Heart left ventricle (tissue), 16 donors: ENCODE results near the gene SIVA1. TPM values are rescaled to one million over a fixed set of nuclear protein-coding genes. Genes with fewer than 3 reads are reported as not detected.

Experiments used
- ATAC-seq, 4 donors: fragments of 200-7000 bp; cut with Tn5 transposase; one replicate each; pipeline ENCODE4 v1.9.1; 2020 to 2022; ENCODE audit warnings: moderate library complexity in 4 of 4, mild to moderate bottlenecking in 3 of 4, moderate number of reproducible peaks in 1 of 4
- DNase-seq, 5 donors: peaks; one replicate each; pipeline ENCODE4 v3.0.0-alpha.2; 2020
- H3K27ac ChIP-seq, 12 donors: fragments of 200-600 bp; sonication (generic) in 4 of 12; one replicate each; pipeline versions ENCODE4 v1.5.0 to v1.8.0; 2016 to 2022; ENCODE audit warnings: mild to moderate bottlenecking in 2 of 12
- H3K27me3 ChIP-seq, 9 donors: fragments of 200-600 bp; sonication (generic) in 2 of 9; one replicate each; pipeline versions ENCODE4 v1.5.1 to v1.8.0; 2016 to 2022; ENCODE audit warnings: mild to moderate bottlenecking in 3 of 9
- H3K36me3 ChIP-seq, 9 donors: fragments of 200-600 bp; sonication (generic) in 2 of 9; one replicate each; pipeline versions ENCODE4 v1.5.0 to v1.8.0; 2018 to 2022; ENCODE audit warnings: mild to moderate bottlenecking in 2 of 9
- H3K4me1 ChIP-seq, 12 donors: fragments of 200-600 bp; sonication (generic) in 4 of 12; one replicate each; pipeline versions ENCODE4 v1.5.0 to v1.8.0; 2016 to 2022; ENCODE audit warnings: mild to moderate bottlenecking in 3 of 12
- H3K4me3 ChIP-seq, 12 donors: fragments of 200-600 bp; sonication (generic) in 4 of 12; one replicate each; pipeline versions ENCODE4 v1.5.0 to v1.8.0; 2017 to 2022; ENCODE audit warnings: mild to moderate bottlenecking in 9 of 12, moderate library complexity in 4 of 12
- H3K9me3 ChIP-seq, 12 donors: fragments of 200-600 bp; sonication (generic) in 4 of 12; one replicate each; pipeline versions ENCODE4 v1.5.0 to v1.8.0; 2016 to 2022; ENCODE audit warnings: mild to moderate bottlenecking in 1 of 12
- CTCF ChIP-seq, 12 donors: fragments of 200-600 bp; sonication (generic) in 4 of 12; IDR thresholded peaks; one replicate each; pipeline versions ENCODE4 v1.5.0 to v1.8.0; 2018 to 2022; ENCODE audit warnings: antibody characterized with exemption in 12 of 12, mild to moderate bottlenecking in 5 of 12
- POLR2A ChIP-seq, 2 donors: fragments of 450-650 bp; IDR thresholded peaks; one replicate each; pipeline ENCODE4 v1.6.1; 2017; ENCODE audit warnings: antibody characterized with exemption in 2 of 2, mild to moderate bottlenecking in 2 of 2, moderate library complexity in 2 of 2
- WGBS, 4 donors: extraction: QIAGEN DNeasy Blood & Tissue Kit in 2 of 4; methylation state at CpG; one replicate each; pipeline versions ENCODE4 v1.1.5 to v1.1.7; 2013 to 2018; 5-methylcytosine and 5-hydroxymethylcytosine counted together
- intact Hi-C, 10 donors: fragments of 100-400 bp; cut with DNase I; formaldehyde crosslinking; loops; one replicate each; pipeline versions ENCODE4 v1.11.1 to v1.14.2; 2022
- polyA plus RNA-seq, 2 donors: library from polyadenylated mRNA; stranded (reverse); fragments of 200-250 nt; gene quantifications; one replicate each; pipeline ENCODE4 v1.2.3, GENCODE V29; 2013
- total RNA-seq, 9 donors: library from RNA; depleted of rRNA in 2 of 9; stranded (reverse); fragments of >200 nt in 2 of 9; fragmentation: NEBNext Ultra II Directional in 3 of 9; extraction: Animal tissue kit (Norgen Biotek cat#: 25700) in 3 of 9; gene quantifications; one replicate each; pipeline versions ENCODE4 v1.1.0 to v1.2.4, GENCODE V29; 2016 to 2023
- donor health status: ischemic (EF 13 %, LVEDD 7.1; RV severe dilation, severe dysfunction).
- donor health status: healthy with polysubstance abuse.
- donor health status: DM: no; HTN: yes; CAD: no.
- donor health status: DM: no; HTN: no; CAD: no.
- donor health status: ischemic (EF 25% LVEDD 6.9; RV normal size, moderate dysfunction).
- donor health status: ischemic (EF 25% LVEDD 5.7; RV mildly dilated, moderate dysfunction).
- donor health status: healthy.
- donor health status: DM: yes; HTN: yes; CAD: no.
- donor health status: ischemic (EF 35%, LVEDD 5.7; RV mildly dilated, moderate dysfunction).
- donor health status: nonischemic (EF 11% LVEDD 7.7; RV severe dilation, severe dysfunction).
- donor health status: DM: yes; HTN: yes; CAD: no.
- donor health status: PGD.
- donor health status: ischemic (EF 29% LVEDD 5.4; RV normal size, mild dysfunction).
- donor health status: nonischemic (EF 23%, LVEDD 6.1; RV moderate dilation, normal function).

SIVA1 gene
- total and polyA plus RNA-seq, 11 donors = 41.0 to 203 (median 57.4) TPM

DNA sequence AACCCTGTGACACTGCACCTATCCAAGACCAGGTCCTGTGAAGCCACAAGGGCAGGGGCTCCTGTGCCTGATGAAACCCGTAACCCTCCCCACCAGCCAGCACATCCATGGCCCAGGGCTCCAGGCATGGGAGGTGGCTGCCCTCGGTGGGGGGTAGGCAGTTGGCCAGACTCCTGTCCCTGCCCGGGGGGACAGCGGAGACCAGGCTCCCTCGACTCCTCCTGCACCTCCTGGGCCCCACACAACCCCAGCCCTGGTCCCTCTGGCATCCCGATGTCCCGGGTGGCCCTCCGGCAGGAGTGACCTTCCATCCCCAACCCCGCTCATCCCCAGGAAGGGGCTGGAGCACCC, 31.2 kb downstream of the SIVA1 start:
- H3K27me3 ChIP-seq = no peaks in the 10 kb centered on the region
- H3K9me3 ChIP-seq = no peaks in the 10 kb centered on the region
- DNase-seq (peak in 1 of 5 donors; percentile 18), ATAC-seq (no peak)
- intact Hi-C loops = no loop called here
- H3K27ac ChIP-seq = no peak overlapping the region
- peaks cover 0 to 49% (median 19%) of the 10 kb centered on the region in 12 donors for H3K4me1 ChIP-seq
- H3K4me3 ChIP-seq = no peak overlapping the region
- no peak for TF ChIP-seq POLR2A (IDR thresholded peaks at IDR 0.05)
- no peak for TF ChIP-seq CTCF (IDR thresholded peaks at IDR 0.05)
- 87 to 94% (median 87%) methylated on average over 8 to 9 of the region's 9 CpGs; no CpG with 5 or more reads in 1 of the 4 donors for WGBS, 4 donors
- peaks cover 0 to 48% (median 19%) of the 10 kb centered on the region in 9 donors for H3K36me3 ChIP-seq

GRCh38 chr14:104784846-104785707, 32.1 kb downstream of the SIVA1 start:
- DNase-seq (peak in 1 of 5 donors; percentile 27), ATAC-seq (no peak)
- Histone ChIP-seq H3K36me3 (peaks cover 0 to 51% (median 24%) of the 10 kb centered on the region in 9 donors), H3K27me3 (no peaks in the 10 kb centered on the region), H3K27ac (peak overlapping the region in 1 of 12 donors; percentile 25), H3K9me3 (no peaks in the 10 kb centered on the region), H3K4me3 (no peak overlapping the region), H3K4me1 (peaks cover 0 to 50% (median 19%) of the 10 kb centered on the region in 12 donors)
- TF ChIP-seq POLR2A (IDR thresholded peaks at IDR 0.05) (no peak), CTCF (IDR thresholded peaks at IDR 0.05) (no peak)
- intact Hi-C loops = no loop called here
- WGBS, 4 donors = 82 to 90% (median 84%) methylated on average over 9 to 36 of the region's 36 CpGs

- H3K27me3 ChIP-seq = no peaks in the 10 kb centered on the region
- H3K27ac ChIP-seq = no peak overlapping the region
- intact Hi-C loops = no loop called here
- H3K36me3 ChIP-seq = peaks cover 0 to 53% (median 25%) of the 10 kb centered on the region in 9 donors
- H3K4me3 ChIP-seq = no peak overlapping the region
- TF ChIP-seq CTCF (IDR thresholded peaks at IDR 0.05) = no peak
- no peak for TF ChIP-seq POLR2A (IDR thresholded peaks at IDR 0.05)
- peak in 1 of 5 donors; percentile 27 for DNase-seq
- ATAC-seq = no peak
- H3K4me1 ChIP-seq = peaks cover 0 to 55% (median 20%) of the 10 kb centered on the region in 12 donors
- WGBS, 4 donors = 89 to 90% (median 90%) methylated on average over 13 of the region's 13 CpGs
- no peaks in the 10 kb centered on the region for H3K9me3 ChIP-seq
Measured at GRCh38 chr14:104785708-104786080, 32.7 kb downstream of the SIVA1 start.

DNA sequence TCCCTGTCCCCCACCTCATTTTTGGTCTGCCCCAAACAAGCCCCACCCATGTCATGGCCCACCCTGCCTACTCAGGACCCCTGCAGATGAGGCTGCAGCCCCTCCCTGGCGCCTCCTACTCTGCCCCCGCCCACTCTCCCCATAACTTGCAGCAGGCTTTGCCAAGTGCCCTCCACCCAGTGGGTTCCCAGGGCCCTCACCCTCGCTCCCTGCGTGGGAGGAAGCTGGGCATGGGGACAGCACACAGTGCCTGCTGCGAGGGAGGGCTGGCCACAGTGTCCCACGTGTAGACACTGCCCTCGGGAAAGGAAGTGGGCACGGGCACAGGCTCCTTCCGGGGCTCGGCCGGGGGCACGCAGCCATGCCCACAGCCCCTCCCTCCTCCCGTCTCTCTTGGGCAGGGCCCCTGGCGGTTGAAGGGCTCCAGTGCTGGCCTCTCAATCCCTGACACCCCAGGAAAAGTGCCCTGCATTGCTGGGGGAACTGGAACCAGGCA, 33.2 kb downstream of the SIVA1 start:
- Histone ChIP-seq H3K27ac (peak overlapping the region in 2 of 12 donors; percentile 8 to 10), H3K4me1 (peaks cover 0 to 59% (median 23%) of the 10 kb centered on the region in 12 donors), H3K4me3 (no peak overlapping the region), H3K27me3 (no peaks in the 10 kb centered on the region), H3K9me3 (no peaks in the 10 kb centered on the region), H3K36me3 (peaks cover 0 to 53% (median 28%) of the 10 kb centered on the region in 9 donors)
- 51 to 74% (median 62%) methylated on average over 11 to 12 of the region's 14 CpGs for whole genome bisulfite sequencing, 4 donors
- ATAC-seq (peak; percentile 25 to 58 (median 32)), DNase-seq (peak in 2 of 5 donors; percentile 30 to 59)
- intact Hi-C loops = no loop called here
- TF ChIP-seq POLR2A (IDR thresholded peaks at IDR 0.05) (no peak), CTCF (IDR thresholded peaks at IDR 0.05) (no peak)
